Endodermal cell (in vitro differentiated cells): ENCODE results near the gene TNNC1. TPM values are rescaled to one million over a fixed set of nuclear protein-coding genes. Genes with fewer than 3 reads are reported as not detected.

Experiments
- DNase-seq: peaks from one replicate; pipeline ENCODE4 v3.0.0-alpha.2; 2017
- H3K27ac ChIP-seq: 2 replicates; pipeline ENCODE4 v1.5.1; 2013; ENCODE audit warnings: mild to moderate bottlenecking, low read depth, low read length, moderate library complexity
- H3K27me3 ChIP-seq: 2 replicates; pipeline ENCODE4 v1.6.1; 2013; ENCODE audit warnings: mild to moderate bottlenecking, low read length, moderate library complexity; ENCODE audit not compliant: insufficient read depth, control insufficient read depth, poor library complexity, severe bottlenecking
- H3K36me3 ChIP-seq: 2 replicates; pipeline ENCODE4 v1.7.0; 2013; ENCODE audit warnings: mild to moderate bottlenecking, low read length, moderate library complexity; ENCODE audit not compliant: control insufficient read depth, insufficient read depth
- H3K4me1 ChIP-seq: one replicate; pipeline ENCODE4 v1.7.0; 2013; ENCODE audit warnings: low read length; ENCODE audit not compliant: control insufficient read depth, insufficient read depth
- H3K4me3 ChIP-seq: 2 replicates; pipeline ENCODE4 v1.5.1; 2013; ENCODE audit warnings: mild to moderate bottlenecking, low read length, moderate library complexity
- H3K9ac ChIP-seq: 2 replicates; pipeline ENCODE4 v1.6.1; 2013; ENCODE audit warnings: mild to moderate bottlenecking, low read length, moderate library complexity; ENCODE audit not compliant: poor library complexity, severe bottlenecking; ENCODE audit errors: extremely low read depth
- H3K9me3 ChIP-seq: 2 replicates; pipeline ENCODE4 v1.6.1; 2013; ENCODE audit warnings: mild to moderate bottlenecking, low read length, moderate library complexity; ENCODE audit not compliant: control insufficient read depth
- H3K27ac Mint-ChIP-seq: 2 replicates; pipeline ENCODE4 v1.8.0; 2020; ENCODE audit warnings: mixed read lengths
- H3K27me3 Mint-ChIP-seq: 2 replicates; pipeline ENCODE4 v1.8.0; 2021; ENCODE audit warnings: mild to moderate bottlenecking, mixed read lengths; ENCODE audit not compliant: insufficient read depth
- H3K36me3 Mint-ChIP-seq: 2 replicates; pipeline ENCODE4 v1.8.0; 2020; ENCODE audit warnings: low read depth, mixed read lengths
- H3K4me1 Mint-ChIP-seq: 2 replicates; pipeline ENCODE4 v1.8.0; 2020; ENCODE audit warnings: mixed read lengths
- H3K4me3 Mint-ChIP-seq: 2 replicates; pipeline ENCODE4 v1.8.0; 2020; ENCODE audit warnings: mild to moderate bottlenecking, moderate library complexity, mixed read lengths
- H3K9me3 Mint-ChIP-seq: 2 replicates; pipeline ENCODE4 v1.8.0; 2020; ENCODE audit warnings: mild to moderate bottlenecking, mixed read lengths
- WGBS, 2 experiments: methylation state at CpG; one replicate each; pipeline versions ENCODE4 v1.1.5 to v1.1.7; 2013; ENCODE audit warnings: missing lambda C conversion rate in 2 of 2, mixed read lengths in 1 of 2; ENCODE audit not compliant: insufficient coverage in 1 of 2, insufficient read length in 1 of 2; 5-methylcytosine and 5-hydroxymethylcytosine counted together
- total RNA-seq, 2 donors: library from RNA; stranded (reverse); fragmentation: NEBNext Ultra II Directional in 1 of 2; extraction: Animal tissue kit (Norgen Biotek cat#: 25700) in 1 of 2; gene quantifications; 2 replicates in 1 of 2; 3 replicates in 1 of 2; pipeline ENCODE4 v1.2.1, GENCODE V29; 2021
- TF ChIP-seq, protein P1 (sequence below): fragments of 200-600 bp; sonication (generic); conservative IDR thresholded peaks from 2 replicates; pipeline ENCODE4 v1.5.0; 2021; ENCODE audit warnings: antibody characterized with exemption, mild to moderate bottlenecking

Gene TNNC1
- total RNA-seq, 2 donors from 2014 or later = 44.8 to 64.6 TPM

DNA sequence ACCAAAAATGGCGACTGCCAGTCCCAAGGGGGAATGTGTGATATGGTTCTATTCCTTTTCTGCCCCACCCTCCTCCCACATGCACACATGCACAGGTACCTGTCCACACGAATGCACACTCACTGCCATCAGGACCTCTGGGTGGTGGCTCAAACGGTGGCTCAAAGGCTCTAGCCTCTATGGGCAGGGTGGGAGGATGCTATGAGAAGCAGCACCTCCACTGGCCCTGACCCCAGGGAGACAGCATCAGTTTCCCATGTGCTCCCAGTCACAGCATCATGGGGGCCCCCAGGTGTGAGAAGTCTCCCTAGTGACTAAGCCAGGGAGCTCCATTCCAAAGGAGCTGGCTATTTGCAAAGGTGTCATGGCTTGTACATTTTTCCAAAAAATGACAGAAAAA is 24.8 kb downstream of the TNNC1 start:
- no peaks in the 10 kb centered on the region for H3K36me3 ChIP-seq
- TF ChIP-seq, protein P1, sequence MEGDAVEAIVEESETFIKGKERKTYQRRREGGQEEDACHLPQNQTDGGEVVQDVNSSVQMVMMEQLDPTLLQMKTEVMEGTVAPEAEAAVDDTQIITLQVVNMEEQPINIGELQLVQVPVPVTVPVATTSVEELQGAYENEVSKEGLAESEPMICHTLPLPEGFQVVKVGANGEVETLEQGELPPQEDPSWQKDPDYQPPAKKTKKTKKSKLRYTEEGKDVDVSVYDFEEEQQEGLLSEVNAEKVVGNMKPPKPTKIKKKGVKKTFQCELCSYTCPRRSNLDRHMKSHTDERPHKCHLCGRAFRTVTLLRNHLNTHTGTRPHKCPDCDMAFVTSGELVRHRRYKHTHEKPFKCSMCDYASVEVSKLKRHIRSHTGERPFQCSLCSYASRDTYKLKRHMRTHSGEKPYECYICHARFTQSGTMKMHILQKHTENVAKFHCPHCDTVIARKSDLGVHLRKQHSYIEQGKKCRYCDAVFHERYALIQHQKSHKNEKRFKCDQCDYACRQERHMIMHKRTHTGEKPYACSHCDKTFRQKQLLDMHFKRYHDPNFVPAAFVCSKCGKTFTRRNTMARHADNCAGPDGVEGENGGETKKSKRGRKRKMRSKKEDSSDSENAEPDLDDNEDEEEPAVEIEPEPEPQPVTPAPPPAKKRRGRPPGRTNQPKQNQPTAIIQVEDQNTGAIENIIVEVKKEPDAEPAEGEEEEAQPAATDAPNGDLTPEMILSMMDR = no peak
- H3K4me1 ChIP-seq = peaks cover 12% of the 10 kb centered on the region
- no peak overlapping the region for H3K27ac ChIP-seq
- Mint-ChIP-seq H3K36me3 (no peaks in the 10 kb centered on the region), H3K9me3 (no peaks in the 10 kb centered on the region), H3K27me3 (no peaks in the 10 kb centered on the region), H3K4me3 (no peak overlapping the region), H3K4me1 (peaks cover 24% of the 10 kb centered on the region), H3K27ac (no peak overlapping the region)
- no peaks in the 10 kb centered on the region for H3K9me3 ChIP-seq
- no peak overlapping the region for H3K4me3 ChIP-seq
- WGBS, 2 experiments = 42 to 65% methylated on average over 2 to 3 of the region's 3 CpGs
- H3K27me3 ChIP-seq = no peaks in the 10 kb centered on the region
- H3K9ac ChIP-seq = no peak overlapping the region
- DNase-seq = no peak

DNA sequence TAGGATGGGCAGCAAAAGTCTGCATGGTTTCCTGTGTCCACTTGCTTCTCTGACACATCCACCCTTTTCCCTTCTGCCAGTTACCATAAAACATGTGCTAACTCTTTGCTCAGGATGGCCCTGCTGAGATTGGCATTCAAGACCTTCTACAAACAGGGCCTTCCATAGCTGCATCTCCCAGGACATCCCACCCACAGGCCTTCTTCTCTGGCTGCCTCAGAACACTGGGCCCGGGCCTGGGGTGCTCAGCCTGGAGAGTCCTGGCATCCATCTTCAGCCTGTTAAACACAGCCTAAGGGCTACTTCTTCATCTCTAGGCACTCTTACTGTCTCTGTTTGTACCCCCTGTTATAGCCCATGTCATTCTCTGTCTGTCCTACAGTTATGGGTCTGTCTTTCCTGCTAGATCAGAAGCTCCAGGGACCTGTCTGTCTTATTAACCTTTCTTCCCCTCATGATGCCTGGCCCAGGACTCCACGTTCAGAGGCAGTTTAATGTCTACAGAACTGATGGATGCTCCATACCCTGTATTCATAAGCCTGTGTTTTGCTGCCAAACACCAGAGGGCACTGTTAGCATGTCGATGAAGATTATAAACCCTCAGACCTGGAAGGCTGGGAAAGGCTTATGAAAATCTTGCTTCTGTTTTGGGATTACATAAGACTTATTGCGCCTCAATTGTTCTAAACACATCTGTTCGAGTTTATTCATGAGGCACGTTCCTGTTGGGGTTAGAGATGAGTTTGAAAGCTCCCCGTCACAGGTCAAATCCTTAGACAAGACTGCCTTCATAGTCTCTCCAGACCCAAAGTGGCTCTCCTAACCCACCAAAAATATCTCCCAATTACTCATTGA is 25.5 kb downstream of the TNNC1 start:
- Histone ChIP-seq H3K27ac (no peak overlapping the region), H3K9ac (no peak overlapping the region), H3K27me3 (no peaks in the 10 kb centered on the region), H3K4me3 (no peak overlapping the region), H3K4me1 (peaks cover 12% of the 10 kb centered on the region), H3K9me3 (no peaks in the 10 kb centered on the region), H3K36me3 (no peaks in the 10 kb centered on the region)
- TF ChIP-seq, protein P1 = peak; percentile 85
- Mint-ChIP-seq H3K27ac (no peak overlapping the region), H3K4me1 (peaks cover 24% of the 10 kb centered on the region), H3K9me3 (no peaks in the 10 kb centered on the region), H3K4me3 (no peak overlapping the region), H3K27me3 (no peaks in the 10 kb centered on the region), H3K36me3 (no peaks in the 10 kb centered on the region)
- WGBS, 2 experiments = 6 to 37% methylated on average over 2 to 7 of the region's 7 CpGs
- DNase-seq = peak; percentile 75

DNA sequence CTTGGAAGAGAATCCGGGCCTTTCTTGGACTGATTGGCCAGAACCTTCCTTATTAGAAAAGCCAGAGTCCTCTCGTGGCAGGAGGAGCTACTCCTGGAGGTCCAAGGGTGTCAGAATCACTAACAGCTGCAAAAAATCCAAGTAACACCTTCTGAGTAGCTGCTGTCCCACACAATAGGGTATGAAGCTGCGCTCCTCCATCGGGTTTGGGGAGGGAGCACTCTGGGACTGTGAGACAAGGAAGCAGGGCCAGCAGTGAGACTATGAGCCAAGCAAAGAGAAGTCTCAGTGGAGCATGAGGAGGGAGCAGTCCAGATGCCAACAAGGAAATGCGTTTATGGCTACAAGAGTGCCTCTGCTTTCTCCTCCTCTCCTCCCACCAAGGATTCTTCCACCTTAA is 30.7 kb downstream of the TNNC1 start:
- H3K36me3 ChIP-seq = no peaks in the 10 kb centered on the region
- H3K27ac ChIP-seq = no peak overlapping the region
- TF ChIP-seq, protein P1 = no peak
- Mint-ChIP-seq H3K9me3 (no peaks in the 10 kb centered on the region), H3K4me1 (peaks cover 18% of the 10 kb centered on the region), H3K27ac (peak overlapping the region; percentile 20), H3K4me3 (no peak overlapping the region), H3K27me3 (no peaks in the 10 kb centered on the region), H3K36me3 (no peaks in the 10 kb centered on the region)
- no peak overlapping the region for H3K4me3 ChIP-seq
- H3K9ac ChIP-seq = no peak overlapping the region
- no peaks in the 10 kb centered on the region for H3K9me3 ChIP-seq
- peaks cover 5% of the 10 kb centered on the region for H3K4me1 ChIP-seq
- H3K27me3 ChIP-seq = no peaks in the 10 kb centered on the region
- 71 to 88% methylated on average over 4 to 5 of the region's 5 CpGs for WGBS, 2 experiments
- DNase-seq = no peak
